ENCODE measurements around the gene PLA2R1.

Gene PLA2R1

DNA sequence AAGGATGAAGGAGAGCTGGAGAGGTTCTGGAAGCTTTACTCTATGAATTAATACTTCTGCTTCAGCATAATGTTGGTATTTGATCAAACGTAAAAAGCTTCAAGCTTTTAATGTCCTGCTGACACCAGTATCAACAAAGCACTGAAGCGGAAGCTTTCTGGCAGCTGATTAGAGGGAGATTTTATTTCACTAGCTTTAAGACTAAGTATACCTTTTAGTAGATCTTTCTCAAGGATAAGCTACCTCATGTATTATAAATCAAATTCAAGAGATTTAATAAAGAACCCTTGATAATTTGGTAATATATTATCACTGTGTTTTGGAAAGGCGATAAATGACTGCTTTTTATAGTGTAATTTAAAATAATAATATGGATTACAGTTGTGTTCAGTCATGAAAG, 136.4 kb downstream of the PLA2R1 start:
- peak; percentile 23 for DNase-seq

DNA sequence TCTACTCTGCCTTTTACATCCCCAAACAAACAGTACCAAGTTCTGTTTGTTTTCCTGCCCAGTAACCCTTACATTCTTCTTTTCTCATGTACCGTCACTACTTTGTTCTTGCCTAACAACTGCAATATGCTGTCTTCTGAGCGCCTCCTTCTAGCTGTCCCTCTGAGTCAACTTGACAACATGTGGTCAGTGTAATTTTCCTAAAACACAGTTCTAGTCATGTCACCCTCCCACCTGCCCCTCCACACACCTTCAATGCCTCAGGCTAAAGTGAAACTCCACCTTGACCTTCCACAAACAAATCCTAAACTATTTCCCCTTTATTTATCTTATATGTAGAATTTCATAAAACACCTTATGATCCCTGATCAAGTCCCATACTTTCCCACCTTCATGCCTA, 139.9 kb downstream of the PLA2R1 start:
- no peak for DNase-seq

DNA sequence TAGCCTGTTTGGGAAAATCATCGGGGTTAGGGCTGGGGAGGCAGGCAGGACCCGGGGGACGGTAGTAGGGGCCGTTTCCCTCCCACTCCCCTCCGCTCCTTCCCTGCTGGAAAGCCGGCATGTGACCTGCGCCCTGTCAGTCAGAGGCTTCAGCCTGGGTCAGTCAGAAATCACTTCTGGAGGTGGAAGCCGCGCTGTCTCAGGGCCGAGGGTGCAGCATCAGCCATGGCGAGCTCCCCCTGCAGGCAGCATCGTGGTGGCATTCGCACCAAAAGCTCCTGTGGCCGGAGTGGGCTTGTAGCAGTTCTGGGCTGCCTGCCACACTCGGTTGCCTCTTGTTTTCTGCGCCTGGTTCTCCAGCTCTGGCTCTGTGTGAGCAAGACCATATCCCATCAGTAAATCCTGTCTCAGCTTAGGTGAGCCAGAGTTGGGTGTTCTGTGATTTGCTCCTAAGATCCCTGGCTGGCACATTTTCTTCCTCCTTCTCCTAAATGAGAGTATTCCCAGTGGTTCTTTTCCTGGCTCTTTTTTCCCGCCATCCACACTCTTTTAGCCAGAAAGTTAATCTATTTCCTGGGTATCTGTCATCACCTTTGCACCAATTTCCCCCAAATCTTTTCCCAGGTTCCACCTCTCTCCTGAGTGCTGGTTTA, 140.5 kb downstream of the PLA2R1 start:
- peak; percentile 37 for DNase-seq

DNA sequence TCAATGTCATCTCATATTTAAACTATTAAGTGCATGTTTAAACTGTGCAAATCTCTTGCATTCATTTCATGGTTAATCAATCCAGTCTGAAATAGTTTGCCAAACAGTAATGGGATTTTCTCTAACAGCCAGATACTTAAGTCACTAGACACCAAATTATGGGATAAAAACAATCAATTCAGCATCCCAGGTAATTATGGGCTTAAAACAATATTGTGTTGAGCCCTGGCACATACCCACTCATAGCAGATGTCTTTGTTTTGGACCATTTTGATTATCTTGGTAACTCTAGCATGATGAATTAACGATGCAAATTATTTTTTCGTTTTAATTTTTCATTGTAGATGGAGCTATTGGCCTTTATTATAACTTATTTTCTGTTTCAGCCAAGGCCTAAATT, 145.9 kb downstream of the PLA2R1 start:
- no peak for DNase-seq

DNA sequence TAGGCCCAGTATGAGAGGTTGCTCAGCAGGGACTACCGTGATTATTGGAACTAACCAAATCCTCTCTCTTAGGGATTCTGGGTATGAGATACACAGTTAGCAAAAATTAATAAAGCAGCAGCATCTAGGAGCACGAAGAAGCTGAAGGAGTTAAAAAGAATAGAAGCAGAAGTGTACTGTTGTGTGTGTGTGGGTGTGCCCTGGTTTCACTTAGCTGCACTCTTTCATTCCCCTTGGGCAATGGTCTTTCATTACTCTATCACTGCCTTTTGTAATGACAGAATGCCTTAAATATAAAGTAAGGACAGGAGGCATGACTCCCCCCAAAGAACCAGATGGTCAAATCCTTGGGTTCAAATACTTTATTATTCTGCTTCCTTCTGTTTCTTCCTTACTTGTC, 148.5 kb downstream of the PLA2R1 start:
- DNase-seq: no peak

DNA sequence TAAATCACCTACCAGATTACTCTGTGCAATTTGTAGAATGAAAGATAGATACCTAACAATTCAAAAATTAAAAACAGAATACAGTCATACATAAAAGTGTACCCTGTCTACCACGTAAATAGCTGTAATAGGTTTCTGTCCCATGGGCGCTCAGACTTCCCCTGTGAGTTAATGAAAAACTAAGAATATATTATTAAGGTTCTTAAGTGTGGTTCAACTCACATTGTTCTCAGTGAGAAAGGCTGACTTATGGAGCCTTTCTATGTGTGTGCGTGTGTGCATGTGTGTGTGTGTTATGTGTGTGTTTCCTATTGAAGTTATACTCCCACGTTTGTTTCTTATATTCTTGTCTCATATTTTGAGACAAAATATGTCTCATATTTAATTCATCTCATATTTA, 149.8 kb downstream of the PLA2R1 start:
- no peak for DNase-seq

DNA sequence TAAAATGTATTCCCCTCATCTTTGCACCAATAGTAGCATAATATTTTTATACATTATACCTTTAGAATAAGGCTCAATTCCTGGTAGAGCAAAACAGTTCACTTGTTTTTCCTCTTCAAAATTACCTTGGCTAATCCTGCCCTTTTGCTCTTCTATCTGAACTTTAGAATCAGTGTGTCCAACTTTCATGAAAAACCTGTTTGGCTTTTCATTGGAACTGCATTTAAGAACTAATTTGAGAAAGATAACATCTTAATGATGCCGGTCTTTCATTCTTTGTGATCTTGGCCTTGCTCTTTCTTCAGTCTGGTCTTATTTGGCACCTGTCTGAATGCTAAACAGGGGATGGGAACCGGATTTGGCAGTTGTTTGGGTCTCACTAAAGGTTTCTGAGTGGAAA, 151.5 kb downstream of the PLA2R1 start:
- DNase-seq: no peak

GRCh38 chr2:159908623-159909022, 153.8 kb downstream of the PLA2R1 start:
- no peak for DNase-seq

DNA sequence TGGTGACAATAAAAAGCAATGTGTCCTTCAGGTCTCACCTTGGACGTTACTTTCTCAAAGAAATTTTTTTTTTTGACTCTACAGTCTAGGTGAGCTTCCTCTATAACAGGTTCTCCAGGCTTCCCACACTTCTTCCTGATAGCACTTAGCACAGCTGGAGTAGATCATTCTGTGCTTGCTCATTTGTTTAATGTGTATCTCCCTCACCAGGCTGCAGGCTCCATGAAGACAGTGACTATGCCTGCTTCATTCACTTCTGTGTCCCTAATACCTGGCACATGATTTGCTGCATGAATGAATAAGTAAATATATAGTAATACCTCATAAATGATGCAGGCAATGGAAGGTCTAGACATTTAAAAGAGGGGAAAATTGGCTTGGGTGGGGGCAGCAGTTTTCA, 154.5 kb downstream of the PLA2R1 start:
- peak; percentile 30 for DNase-seq

- DNase-seq: no peak
Observed at GRCh38 chr2:159905926-159906714, 156.3 kb downstream of the PLA2R1 start.

DNA sequence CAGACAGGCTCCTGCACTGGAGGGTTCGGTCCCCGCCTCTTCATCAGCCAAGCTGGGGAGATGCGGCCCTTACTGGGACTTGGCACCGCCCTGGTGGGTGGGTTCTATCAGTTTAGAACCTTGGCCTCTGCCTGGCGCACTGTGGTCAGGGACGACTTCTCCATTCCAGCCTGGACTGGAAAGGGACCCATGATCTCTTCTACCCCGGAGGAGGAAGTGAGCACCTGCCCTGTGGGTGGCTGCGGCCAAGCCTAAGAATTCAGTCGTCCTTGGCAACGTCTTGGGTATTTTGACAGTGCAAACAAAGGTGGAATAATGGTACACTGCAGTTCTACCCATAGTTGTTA, 157.5 kb downstream of the PLA2R1 start:
- no peak for DNase-seq

DNA sequence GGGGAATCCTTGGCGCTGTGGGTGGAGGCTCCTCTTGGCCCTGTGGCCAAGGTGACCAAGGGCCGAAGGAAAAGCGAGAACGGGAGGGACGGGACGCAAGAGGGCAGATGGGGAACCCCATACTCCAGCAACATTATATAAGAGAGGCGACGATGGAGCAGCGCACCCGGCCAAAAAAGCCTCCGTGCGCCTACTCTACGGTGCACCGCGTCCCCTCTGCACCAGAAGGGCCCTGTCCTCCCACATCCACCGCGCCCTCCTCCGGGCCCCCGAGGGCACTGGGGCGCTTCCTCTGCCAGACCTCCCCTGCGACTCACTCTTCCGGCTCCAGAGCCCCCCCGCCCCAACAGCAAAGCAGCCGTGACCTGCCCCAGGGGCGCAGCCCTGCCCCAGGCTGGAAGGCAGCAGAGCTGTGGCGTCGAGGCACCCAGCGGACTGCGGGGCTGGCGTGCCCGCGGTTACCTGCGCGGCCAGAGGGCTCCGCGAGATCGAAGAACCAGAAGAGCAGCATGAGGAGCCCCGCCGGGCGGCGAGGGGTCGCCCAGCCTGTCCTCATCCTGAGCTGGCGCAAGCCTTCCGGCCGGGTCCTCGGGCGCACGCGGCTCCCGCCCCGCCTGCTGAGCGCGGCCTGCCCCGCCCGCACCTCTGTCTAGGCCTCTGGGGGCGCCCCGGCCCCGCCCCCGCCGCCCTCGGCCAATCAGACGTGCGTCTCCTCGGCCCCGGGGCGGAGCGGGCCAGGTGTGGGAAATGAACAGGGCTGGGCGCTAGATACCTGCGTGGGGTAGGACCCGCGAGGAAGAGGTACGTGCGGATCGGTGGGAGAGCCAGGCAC, 158.1 kb downstream of the PLA2R1 start, which contains the start of gene LY75:
Gene LY75, minus strand, starts transcription at position 630 of the 832 bp plus-strand sequence.
- peak; percentile 24 for DNase-seq

DNA sequence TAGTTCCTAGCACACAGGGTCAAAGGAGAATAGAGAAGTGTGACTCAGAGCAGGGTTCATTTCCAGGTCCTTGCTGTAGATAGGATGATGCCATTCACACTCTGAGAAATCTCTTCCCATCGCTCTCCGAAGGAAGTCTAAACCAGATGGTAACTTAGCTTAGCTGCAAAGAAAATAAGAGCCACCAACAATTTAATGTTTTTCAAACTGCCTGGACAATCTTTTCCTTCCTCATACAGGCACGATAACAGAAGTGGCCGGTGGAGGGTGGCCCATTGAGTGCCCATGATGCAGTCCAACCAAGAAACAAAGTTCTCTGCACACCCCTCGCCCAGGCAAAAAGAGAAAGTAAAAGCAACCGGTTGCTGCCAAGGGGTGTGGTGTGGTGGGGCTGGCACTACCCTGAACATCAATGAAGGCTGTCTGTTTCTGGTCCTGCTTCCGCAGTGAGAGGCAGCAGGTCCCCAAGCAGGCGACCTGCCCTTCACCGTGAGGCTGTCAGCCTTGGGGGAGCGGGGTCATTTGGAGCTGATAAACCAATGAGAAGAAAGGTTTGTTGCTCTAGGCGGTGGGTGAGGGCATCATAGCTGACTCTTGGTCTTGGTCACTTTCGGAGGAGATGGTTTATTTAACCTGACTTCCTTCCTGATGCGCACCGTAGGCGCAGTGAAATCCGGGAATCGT, 158.8 kb downstream of the PLA2R1 start:
- DNase-seq: peak; percentile 34

DNA sequence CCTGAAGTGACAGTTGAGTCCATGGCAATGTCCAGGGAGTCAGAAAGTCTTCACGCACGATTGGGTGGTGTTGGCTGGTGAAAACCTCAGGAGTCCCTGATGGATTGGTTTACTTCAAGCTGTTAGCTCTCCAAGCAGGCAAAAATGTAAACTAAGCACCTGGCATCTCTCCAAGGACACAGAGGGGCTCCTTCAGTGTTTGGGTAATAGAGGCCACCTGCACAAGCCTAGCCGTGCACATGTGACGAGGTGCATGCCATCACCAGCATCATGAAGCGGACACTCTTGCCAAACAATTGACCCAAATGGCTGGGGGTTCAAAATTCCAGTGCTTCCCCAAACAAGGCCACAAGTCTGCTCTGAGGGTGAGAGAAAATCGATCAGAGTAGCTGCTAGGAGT, 159.7 kb downstream of the PLA2R1 start:
- DNase-seq: no peak

DNA sequence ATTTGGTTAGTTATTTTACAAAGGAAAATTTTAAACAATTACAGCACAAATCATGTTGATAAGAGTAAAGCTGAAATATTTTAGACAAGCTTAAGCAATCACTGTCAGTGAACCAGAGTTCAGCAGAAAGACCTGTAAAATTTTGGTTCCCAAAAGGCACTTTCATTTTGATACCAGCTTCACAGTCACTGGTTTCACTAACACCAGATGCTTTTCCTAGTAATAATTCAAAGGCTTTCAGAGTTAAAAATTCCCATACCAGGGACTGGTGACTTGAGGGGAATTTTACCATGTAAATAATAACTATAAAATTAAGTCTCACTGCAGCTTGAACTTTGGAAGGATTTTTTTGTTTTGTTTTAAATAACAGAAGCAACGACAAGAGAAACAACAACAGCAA, 162.1 kb downstream of the PLA2R1 start:
- DNase-seq: no peak

DNA sequence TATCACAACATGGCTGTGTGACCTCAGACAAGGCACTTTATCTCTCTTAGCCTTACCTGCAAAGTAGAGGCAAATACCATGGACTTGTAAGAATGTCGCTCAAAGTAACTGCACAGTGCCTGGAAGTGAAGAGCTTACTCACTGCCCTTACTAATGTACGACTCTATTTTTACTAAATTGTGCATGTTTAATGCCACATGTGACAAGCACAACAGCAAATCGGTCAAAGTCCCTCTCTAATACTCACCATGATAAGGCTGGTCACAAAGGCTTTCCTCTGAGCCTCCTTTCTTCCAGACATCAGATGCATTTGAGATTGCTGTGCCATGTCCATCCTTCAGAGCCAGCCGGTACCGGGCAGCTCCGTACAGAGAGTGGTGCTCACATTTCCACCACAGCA, 164.0 kb downstream of the PLA2R1 start:
- DNase-seq: no peak

DNA sequence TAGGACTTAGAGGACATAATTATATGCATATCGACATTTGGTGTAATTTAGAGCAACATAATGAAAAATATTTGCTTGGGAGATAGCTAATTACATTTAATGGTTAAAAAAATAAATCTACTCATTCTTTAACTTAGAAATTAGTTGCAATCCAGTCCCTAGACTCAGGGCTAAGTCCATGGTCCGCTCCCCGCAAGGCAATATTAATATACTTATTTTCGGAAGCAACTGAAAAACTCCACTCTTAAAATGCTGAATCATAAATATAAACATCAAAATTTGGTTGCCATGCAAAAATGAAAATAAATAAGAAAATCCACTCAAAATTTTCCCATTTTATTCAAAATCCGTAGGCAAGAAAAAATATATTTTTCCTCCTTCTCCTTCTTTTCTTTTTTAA, 164.7 kb downstream of the PLA2R1 start:
- DNase-seq: no peak

DNA sequence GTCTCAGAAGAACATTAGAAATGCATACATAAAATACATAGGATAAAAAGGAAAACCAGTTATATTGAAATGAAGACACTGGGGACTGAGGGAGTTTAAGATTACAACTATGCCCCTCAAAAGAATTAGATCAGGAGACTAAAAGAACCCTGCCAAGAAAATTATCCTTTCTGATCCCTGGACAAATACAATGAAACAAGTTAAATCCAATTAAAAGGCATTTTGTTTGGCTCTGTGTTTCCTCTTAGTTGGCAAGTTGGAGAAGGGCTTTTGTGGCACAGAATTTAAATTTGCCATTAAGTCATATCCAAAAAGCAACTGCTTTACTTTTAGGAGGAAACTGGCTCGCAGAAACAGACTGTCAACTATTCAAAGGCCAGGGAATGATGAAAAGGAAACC, 165.3 kb downstream of the PLA2R1 start:
- DNase-seq: no peak

DNA sequence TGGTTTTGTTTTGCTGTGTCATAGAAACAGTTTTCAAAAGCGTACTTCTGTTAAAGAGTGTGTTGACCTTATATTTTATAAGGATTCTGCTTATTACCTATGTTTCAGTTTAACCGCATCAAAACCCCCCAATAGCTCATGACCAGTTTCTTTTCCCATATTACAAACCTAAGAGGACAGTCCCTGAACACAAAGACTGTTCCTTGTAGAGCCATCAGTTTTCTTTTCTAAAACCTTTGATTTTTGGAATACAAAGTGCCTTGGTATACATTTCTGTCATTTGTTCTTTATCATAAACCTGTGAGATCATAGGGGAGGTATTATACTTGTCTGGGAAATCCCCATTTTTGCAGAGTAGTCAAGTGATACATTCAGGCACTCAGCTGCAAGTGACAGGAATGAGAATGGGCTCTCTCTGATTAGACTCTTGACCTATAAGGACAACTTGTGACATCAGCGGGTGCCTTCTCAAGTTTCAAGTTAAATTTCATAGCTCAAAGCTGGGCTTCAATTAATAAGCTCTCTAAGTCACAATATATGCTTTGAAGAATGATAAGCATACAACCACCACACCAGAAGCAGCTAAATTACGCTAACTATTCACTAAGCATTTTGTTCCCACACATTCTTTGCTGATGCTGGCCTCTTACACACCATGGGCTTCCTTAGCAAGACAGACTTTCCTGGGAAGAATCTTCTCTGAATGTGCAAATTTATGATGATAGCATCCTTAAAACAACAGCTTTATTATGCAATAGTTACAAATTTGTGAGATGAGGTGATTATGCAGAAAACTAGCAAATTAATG, 167.0 kb downstream of the PLA2R1 start:
- no peak for DNase-seq

DNA sequence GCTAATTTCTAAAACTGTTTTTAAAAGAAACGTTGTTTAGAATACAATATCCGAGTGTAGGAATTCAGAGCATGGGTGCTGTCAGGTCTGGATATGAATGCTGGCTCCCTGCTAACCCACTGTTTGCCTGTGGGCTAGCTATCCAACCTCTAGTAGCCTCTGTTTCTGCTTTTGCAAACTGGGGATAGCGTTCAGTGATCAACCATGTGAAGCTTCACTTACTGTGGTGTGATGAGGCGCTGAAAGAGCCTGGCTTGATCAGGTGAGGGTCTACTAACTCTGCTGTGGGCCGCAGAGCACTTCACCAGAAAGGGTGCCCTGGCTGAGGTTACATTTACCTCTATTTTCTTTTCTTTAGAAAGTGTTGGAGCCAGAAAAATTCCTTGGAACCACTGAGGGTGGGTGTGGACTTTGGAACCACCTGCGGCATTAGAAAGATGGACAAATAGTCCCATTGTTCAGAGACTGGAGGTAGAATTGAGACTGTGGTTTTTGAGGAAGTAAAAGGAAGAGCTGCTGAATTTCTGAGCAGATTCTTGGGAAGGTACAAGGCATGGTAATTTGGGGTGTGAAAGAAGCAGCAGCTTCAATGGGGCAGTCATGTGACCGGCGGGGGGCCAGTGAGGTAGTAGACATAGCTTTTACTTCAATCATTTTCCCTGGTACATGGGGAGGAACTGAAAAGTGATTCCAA, 168.1 kb downstream of the PLA2R1 start:
- DNase-seq: no peak

DNA sequence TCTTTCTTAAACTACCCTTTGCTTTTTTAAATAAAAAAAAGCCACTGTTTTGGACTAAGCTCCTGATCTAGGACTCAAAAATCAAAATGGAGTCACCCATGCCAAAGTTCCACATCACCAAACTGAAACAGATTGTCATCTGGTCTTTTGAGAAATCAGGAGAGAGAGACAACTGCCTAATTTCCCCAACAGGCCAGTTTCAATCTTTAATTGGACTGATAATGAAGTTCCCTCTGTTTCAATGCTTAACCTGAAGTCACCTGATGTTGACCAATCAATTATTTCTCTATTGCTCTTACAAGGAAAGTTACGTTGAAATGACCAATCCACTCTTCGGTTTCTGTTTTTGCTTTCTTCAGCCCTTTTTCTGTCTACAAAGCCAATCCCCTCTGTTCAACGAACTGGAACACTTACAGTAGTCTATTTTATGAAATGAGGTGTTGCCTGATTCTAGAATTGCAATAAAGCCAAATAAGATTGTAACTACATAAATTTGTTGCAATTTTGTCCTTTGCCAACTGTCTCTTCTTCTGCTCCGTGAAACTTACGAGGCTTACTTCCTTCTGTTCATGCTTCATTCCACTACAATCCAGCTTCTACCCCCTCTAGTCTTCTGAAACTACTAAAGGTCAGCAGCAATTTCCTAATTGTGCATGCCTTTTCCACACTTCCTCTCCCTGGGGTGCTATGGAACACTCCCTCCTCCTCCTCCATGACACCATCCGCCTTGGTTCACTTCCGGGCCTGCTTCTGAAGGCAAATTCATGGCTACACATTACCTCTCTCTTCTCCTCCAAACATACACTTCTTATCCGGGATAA, 169.2 kb downstream of the PLA2R1 start:
- no peak for DNase-seq

Measured in DMS153 (cell line).